ENCODE results near the gene DYRK1B.

Gene DYRK1B

GRCh38 chr19:39845933-39846677, 12.1 kb upstream of the DYRK1B start, which contains the start of gene FBL:
FBL (minus strand) TSS chr19:39846379; CDS start chr19:39846300, 79 bp downstream.
- H3K27ac ChIP-seq (ENCODE audit: extremely low read depth, low read depth, low read length) = peak within 1 kb of the TSS; percentile 79
- ChIA-PET CTCF (interaction anchor here (0.5 to 7.8 kb wide), 19 partner anchors 10 to 1907 kb away, joined by 3 to 237 read pairs (median 9); partner anchors contain the start of genes DYRK1B and PSMC4), POLR2A (interaction anchor here (0.5 to 6.5 kb wide), 19 partner anchors 8 to 884 kb away, joined by 3 to 124 read pairs (median 5); partner anchors contain the start of genes DYRK1B, PSMC4, RPS16 and ZNF546)
- H3K4me3 ChIP-seq (ENCODE audit: low read depth, low read length) = peak within 1 kb of the TSS; percentile 62
- peaks cover 0 to 7% of the 10 kb centered on the region in 2 experiments; a peak in 1 of 3 replicates for H3K36me3 ChIP-seq (ENCODE audit: control insufficient read depth in 2 of 2, insufficient read depth in 1 of 2, low read length in 2 of 2)
- peaks cover 50% of the 10 kb centered on the region for H3K4me1 ChIP-seq (ENCODE audit: control insufficient read depth, insufficient read depth, low read length)
- no peaks in the 10 kb centered on the region for H3K9me3 ChIP-seq (ENCODE audit: control insufficient read depth, insufficient read depth, low read depth, low read length)
- TF ChIP-seq CTCF (tag by site-specific recombination; IDR thresholded peaks at IDR 0.05) = peak; percentile 61; the same call in 1 of the 2 replicates
- TF ChIP-seq ZBTB26 (tag by site-specific recombination; optimal IDR thresholded peaks at IDR 0.05) = peak; percentile 90
- TF ChIP-seq ZNF280D (tag by site-specific recombination; IDR thresholded peaks at IDR 0.05) = 0 out of 2 replicates have a peak, but pooled peaks have one; percentile 51
- TF ChIP-seq ZBTB44 (tag by site-specific recombination; IDR thresholded peaks at IDR 0.05) = no peak
- no peak for TF ChIP-seq SCRT2 (tag by site-specific recombination; IDR thresholded peaks at IDR 0.05)
- no peak for TF ChIP-seq ZNF658 (tag by site-specific recombination; IDR thresholded peaks at IDR 0.05)
- TF ChIP-seq ZNF514 (tag by site-specific recombination; IDR thresholded peaks at IDR 0.05) = no peak
- no peak for TF ChIP-seq ZNF311 (tag by site-specific recombination; IDR thresholded peaks at IDR 0.05; ENCODE audit: borderline replicate concordance)
- no peak for TF ChIP-seq ZNF274 (IDR thresholded peaks at IDR 0.05; ENCODE audit: low read length)
- TF ChIP-seq ZNF274 (tag by site-specific recombination; IDR thresholded peaks at IDR 0.05; ENCODE audit: borderline replicate concordance) = no peak
- TF ChIP-seq YY1 (tag by site-specific recombination; IDR thresholded peaks at IDR 0.05) = no peak
- 0 out of 2 replicates have a peak, but pooled peaks have one; percentile 64 for TF ChIP-seq REPIN1 (tag by site-specific recombination; IDR thresholded peaks at IDR 0.05; ENCODE audit: low read depth)
- no peak for TF ChIP-seq ZNF175 (tag by site-specific recombination; IDR thresholded peaks at IDR 0.05)
- TF ChIP-seq ZBTB49 (tag by site-specific recombination; IDR thresholded peaks at IDR 0.05; ENCODE audit: low read depth) = no peak
- TF ChIP-seq ZNF837 (tag by site-specific recombination; IDR thresholded peaks at IDR 0.05) = 0 out of 2 replicates have a peak, but pooled peaks have one; percentile 4
- TF ChIP-seq GLI2 (tag by site-specific recombination; IDR thresholded peaks at IDR 0.05; ENCODE audit: borderline replicate concordance, low read depth) = no peak
- TF ChIP-seq ZNF449 (tag by site-specific recombination; IDR thresholded peaks at IDR 0.05) = 0 out of 2 replicates have a peak, but pooled peaks have one; percentile 34
- no peak for TF ChIP-seq ZNF202 (tag by site-specific recombination; IDR thresholded peaks at IDR 0.05; ENCODE audit: borderline replicate concordance)
- no peak for TF ChIP-seq ZNF571 (tag by site-specific recombination; IDR thresholded peaks at IDR 0.05)
- TF ChIP-seq TCF7L2 (IDR thresholded peaks at IDR 0.05; ENCODE audit: borderline replicate concordance, low read depth, low read length) = no peak
- no peak for TF ChIP-seq ZNF830 (tag by site-specific recombination; IDR thresholded peaks at IDR 0.05; ENCODE audit: low read depth)
- peak; percentile 76 for TF ChIP-seq SP2 (tag by site-specific recombination; IDR thresholded peaks at IDR 0.05)
